ENCODE data around the gene APOBEC2. TPM values are rescaled to one million over a fixed set of nuclear protein-coding genes. Genes with fewer than 3 reads are reported as not detected.

APOBEC2 gene
- total and polyA plus RNA-seq, 2 of the 13 experiments (the other 11 are each of a cell fraction or from before 2014, with no cell fraction given): 0.09 TPM; not detected in 1

- TF ChIP-seq, protein P1, sequence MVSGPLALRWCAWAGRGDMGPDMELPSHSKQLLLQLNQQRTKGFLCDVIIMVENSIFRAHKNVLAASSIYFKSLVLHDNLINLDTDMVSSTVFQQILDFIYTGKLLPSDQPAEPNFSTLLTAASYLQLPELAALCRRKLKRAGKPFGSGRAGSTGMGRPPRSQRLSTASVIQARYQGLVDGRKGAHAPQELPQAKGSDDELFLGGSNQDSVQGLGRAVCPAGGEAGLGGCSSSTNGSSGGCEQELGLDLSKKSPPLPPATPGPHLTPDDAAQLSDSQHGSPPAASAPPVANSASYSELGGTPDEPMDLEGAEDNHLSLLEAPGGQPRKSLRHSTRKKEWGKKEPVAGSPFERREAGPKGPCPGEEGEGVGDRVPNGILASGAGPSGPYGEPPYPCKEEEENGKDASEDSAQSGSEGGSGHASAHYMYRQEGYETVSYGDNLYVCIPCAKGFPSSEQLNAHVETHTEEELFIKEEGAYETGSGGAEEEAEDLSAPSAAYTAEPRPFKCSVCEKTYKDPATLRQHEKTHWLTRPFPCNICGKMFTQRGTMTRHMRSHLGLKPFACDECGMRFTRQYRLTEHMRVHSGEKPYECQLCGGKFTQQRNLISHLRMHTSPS (CRISPR knock-in tag; IDR thresholded peaks at IDR 0.05; ENCODE audit: low read depth): no peak; the same call in 1 of the 2 replicates
- TF ChIP-seq NR2F1 (CRISPR knock-in tag; IDR thresholded peaks at IDR 0.05) (0 out of 4 replicates have a peak, but pooled peaks of 1 of the 2 experiments have one; percentile 23), ZNF615 (CRISPR knock-in tag; IDR thresholded peaks at IDR 0.05; ENCODE audit: borderline replicate concordance) (no peak), NBN (conservative IDR thresholded peaks at IDR 0.05) (no peak), MYC (CRISPR knock-in tag; IDR thresholded peaks at IDR 0.05; ENCODE audit: borderline replicate concordance) (peak; percentile 77), ZNF317 (CRISPR knock-in tag; IDR thresholded peaks at IDR 0.05) (peak; percentile 33; the same call in 1 of the 2 replicates), FOXK2 (IDR thresholded peaks at IDR 0.05) (no peak), SALL1 (CRISPR knock-in tag; IDR thresholded peaks at IDR 0.05) (peak; percentile 19; the same call in 1 of the 2 replicates), ZNF550 (CRISPR knock-in tag; IDR thresholded peaks at IDR 0.05; ENCODE audit: borderline replicate concordance) (no peak), MLLT10 (CRISPR knock-in tag; IDR thresholded peaks at IDR 0.05) (0 out of 2 replicates have a peak, but pooled peaks have one; percentile 70), PHF8 (CRISPR knock-in tag; IDR thresholded peaks at IDR 0.05) (peak; percentile 81), ZFYVE20 (CRISPR knock-in tag; IDR thresholded peaks at IDR 0.05; ENCODE audit: borderline replicate concordance, low read depth) (no peak), SIX1 (CRISPR knock-in tag; IDR thresholded peaks at IDR 0.05; ENCODE audit: borderline replicate concordance) (no peak), TBP (CRISPR knock-in tag; IDR thresholded peaks at IDR 0.05) (no peak), ZNF768 (CRISPR knock-in tag; IDR thresholded peaks at IDR 0.05) (peak; percentile 65; the same call in 1 of the 2 replicates), ZNF512B (CRISPR knock-in tag; IDR thresholded peaks at IDR 0.05; ENCODE audit: borderline replicate concordance) (no peak), NR1H2 (CRISPR knock-in tag; IDR thresholded peaks at IDR 0.05; ENCODE audit: borderline replicate concordance, low read depth) (no peak), MAFG (CRISPR knock-in tag; IDR thresholded peaks at IDR 0.05) (no peak)
- TF ChIP-seq, protein P2, sequence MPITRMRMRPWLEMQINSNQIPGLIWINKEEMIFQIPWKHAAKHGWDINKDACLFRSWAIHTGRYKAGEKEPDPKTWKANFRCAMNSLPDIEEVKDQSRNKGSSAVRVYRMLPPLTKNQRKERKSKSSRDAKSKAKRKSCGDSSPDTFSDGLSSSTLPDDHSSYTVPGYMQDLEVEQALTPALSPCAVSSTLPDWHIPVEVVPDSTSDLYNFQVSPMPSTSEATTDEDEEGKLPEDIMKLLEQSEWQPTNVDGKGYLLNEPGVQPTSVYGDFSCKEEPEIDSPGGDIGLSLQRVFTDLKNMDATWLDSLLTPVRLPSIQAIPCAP (CRISPR knock-in tag; IDR thresholded peaks at IDR 0.05; ENCODE audit: low read depth): no peak
- TF ChIP-seq, protein P3, sequence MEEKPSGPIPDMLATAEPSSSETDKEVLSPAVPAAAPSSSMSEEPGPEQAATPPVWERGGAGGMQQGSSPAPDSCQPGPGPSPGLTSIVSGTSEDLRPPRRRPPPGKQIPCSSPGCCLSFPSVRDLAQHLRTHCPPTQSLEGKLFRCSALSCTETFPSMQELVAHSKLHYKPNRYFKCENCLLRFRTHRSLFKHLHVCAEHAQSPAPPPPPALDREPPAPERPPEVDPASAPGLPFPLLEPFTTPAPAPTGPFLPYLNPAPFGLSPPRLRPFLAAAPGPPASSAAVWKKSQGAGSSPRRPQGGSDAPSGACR (CRISPR knock-in tag; IDR thresholded peaks at IDR 0.05): peak; percentile 75; the same call in 1 of the 2 replicates
- TF ChIP-seq, protein P4, sequence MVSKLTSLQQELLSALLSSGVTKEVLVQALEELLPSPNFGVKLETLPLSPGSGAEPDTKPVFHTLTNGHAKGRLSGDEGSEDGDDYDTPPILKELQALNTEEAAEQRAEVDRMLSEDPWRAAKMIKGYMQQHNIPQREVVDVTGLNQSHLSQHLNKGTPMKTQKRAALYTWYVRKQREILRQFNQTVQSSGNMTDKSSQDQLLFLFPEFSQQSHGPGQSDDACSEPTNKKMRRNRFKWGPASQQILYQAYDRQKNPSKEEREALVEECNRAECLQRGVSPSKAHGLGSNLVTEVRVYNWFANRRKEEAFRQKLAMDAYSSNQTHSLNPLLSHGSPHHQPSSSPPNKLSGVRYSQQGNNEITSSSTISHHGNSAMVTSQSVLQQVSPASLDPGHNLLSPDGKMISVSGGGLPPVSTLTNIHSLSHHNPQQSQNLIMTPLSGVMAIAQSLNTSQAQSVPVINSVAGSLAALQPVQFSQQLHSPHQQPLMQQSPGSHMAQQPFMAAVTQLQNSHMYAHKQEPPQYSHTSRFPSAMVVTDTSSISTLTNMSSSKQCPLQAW (CRISPR knock-in tag; IDR thresholded peaks at IDR 0.05): peak; percentile 59; the same call in 1 of the 2 replicates
These were observed 20.4 kb downstream of the APOBEC2 start (continued) for GRCh38 chr6:41073203-41073967.
